ENCODE data around the gene GNAZ. TPM values are rescaled to one million over a fixed set of nuclear protein-coding genes. Genes with fewer than 3 reads are reported as not detected.

GNAZ gene
- total RNA-seq, 4 donors from 2014 or later, result 0.64 to 9.9 (median 2.6) TPM

DNA sequence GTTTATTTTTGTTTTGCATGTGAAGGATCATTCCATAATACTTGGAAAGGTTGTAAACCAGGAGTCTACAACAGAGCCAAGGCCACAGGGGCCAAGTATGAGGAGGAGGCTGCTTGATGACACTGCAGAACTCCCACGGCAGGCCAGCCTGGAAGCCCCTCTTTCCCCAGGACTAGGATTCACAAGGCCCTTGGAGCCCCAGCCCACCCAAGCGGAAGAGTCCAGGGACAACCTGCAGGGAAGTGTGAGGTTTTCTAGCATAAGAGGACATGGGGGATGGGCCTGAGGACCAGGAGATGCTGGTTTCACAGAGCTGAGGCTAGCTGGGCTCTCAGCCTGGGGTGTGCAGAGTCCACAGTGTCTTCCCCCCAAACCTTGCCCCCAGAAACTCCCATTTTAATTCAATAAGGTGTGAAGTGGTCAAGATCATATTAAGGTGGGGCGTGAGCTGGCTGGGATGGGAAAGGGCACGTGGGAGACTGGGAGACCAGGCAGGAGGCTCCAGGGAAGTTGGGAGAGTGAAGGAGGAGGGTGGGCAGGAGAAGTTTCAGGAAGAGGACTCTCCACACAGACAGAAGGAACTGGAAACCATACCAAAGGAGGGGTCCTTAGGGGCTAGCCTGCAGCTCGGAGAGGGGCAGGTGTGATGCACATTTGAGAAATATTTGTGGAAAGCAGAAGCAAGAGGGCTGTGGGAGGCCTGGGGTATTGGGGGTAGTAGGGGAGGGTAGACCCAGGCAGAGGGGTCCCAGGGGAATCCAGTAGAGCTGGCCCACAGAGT lies 12.4 kb downstream of the GNAZ start:
- no peak for DNase-seq
- Histone ChIP-seq H3K9me3 (no peaks in the 10 kb centered on the region), H3K27me3 (no peaks in the 10 kb centered on the region), H3K36me3 (no peaks in the 10 kb centered on the region), H3K27ac (no peak overlapping the region), H3K4me3 (no peak overlapping the region), H3K4me1 (peaks cover 0 to 5% (median 0%) of the 10 kb centered on the region in 3 donors)
- TF ChIP-seq, protein P1, sequence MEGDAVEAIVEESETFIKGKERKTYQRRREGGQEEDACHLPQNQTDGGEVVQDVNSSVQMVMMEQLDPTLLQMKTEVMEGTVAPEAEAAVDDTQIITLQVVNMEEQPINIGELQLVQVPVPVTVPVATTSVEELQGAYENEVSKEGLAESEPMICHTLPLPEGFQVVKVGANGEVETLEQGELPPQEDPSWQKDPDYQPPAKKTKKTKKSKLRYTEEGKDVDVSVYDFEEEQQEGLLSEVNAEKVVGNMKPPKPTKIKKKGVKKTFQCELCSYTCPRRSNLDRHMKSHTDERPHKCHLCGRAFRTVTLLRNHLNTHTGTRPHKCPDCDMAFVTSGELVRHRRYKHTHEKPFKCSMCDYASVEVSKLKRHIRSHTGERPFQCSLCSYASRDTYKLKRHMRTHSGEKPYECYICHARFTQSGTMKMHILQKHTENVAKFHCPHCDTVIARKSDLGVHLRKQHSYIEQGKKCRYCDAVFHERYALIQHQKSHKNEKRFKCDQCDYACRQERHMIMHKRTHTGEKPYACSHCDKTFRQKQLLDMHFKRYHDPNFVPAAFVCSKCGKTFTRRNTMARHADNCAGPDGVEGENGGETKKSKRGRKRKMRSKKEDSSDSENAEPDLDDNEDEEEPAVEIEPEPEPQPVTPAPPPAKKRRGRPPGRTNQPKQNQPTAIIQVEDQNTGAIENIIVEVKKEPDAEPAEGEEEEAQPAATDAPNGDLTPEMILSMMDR (IDR thresholded peaks at IDR 0.05), result no peak
- no peak for TF ChIP-seq POLR2A (IDR thresholded peaks at IDR 0.05)
- intact Hi-C loops (cut with DNase I), result no loop called here
- WGBS, 2 donors, result 72 to 79% methylated on average over 2 to 5 of the region's 5 CpGs

DNA sequence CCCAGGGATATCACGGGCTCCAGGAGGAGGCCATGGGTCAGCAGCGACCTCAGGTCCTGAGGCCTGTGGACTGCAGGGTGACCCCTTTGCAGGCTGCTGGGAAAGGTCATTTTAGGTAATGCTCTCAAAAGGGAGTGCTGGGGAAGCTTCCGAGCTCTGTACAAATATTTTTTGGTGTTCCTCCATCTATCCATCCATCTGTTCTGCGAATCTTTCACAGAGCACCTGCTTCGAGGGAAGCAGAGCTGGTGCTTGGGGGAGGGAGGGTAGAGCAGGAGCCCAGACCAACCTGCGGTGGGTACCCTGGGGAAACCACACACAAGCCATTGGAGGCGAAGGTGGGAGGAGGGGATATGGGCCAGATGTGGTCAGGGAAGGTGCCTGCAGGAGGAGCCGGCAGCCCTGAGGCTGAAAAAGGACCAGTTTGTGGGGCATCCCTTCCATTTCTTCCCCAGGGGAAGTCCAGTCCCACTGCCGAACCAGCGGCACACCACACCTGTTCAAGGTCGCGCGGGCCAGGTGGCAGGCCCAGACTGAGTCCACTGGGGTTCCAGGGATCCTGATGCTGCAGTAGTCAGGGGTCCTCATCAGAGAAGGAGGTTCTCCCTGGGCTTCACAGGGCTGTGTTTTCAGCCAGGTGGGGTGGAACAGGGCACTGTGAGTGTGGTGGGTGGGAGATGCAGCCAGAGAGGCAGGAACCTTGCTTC lies 13.1 kb downstream of the GNAZ start:
- Histone ChIP-seq H3K36me3 (no peaks in the 10 kb centered on the region), H3K9me3 (no peaks in the 10 kb centered on the region), H3K27ac (no peak overlapping the region), H3K27me3 (no peaks in the 10 kb centered on the region), H3K4me3 (no peak overlapping the region), H3K4me1 (peaks cover 0 to 11% (median 3%) of the 10 kb centered on the region in 3 donors)
- TF ChIP-seq, protein P1 (IDR thresholded peaks at IDR 0.05), result no peak
- no peak for TF ChIP-seq POLR2A (IDR thresholded peaks at IDR 0.05)
- WGBS, 2 donors, result 78 to 80% methylated on average over 6 to 12 of the region's 13 CpGs
- intact Hi-C loops (cut with DNase I), result no loop called here
- no peak for DNase-seq

DNA sequence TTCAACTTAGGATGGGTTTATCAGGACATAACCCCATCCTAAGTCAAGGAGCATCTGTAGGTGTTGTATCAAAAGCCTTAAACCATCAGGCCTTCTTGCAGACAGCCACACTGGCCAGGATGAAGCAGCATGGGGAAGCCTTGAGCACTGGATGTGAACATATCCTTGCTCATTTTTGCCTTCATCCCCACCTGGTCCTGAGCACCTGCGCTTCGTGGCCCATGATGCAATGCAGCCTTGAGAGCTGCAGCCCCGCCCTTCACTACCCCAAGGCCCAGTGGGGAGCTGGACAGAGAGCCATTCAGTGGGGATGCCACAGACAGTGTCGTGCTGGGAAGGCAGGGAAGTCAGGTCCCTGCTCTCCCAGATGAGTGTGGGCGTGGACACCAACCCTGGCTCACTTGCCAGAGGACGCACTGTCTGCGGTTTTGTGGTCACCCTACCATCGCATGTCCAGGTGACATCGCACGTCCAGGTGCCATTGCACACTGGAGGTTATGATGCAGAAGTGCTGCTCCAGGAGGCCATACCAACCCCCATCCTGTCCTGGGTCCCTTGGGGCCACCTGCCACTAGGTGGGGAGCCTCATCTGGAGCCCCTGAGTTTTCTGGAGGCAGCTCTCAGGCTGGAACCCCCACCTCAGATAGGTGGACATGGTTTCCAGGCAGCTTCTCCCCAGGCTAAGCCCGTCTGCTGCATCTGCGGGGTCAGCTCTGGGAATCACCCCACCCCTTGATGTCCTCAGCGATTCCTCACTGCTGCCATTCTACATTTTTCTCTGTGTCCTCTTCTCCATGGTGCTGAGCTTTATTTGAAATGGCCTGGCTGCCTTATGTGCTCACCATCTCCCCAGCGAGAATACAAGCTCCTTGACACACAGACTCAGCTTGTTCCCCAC lies 14.4 kb downstream of the GNAZ start:
- Histone ChIP-seq H3K4me3 (no peak overlapping the region), H3K36me3 (no peaks in the 10 kb centered on the region), H3K9me3 (no peaks in the 10 kb centered on the region), H3K27ac (no peak overlapping the region), H3K27me3 (no peaks in the 10 kb centered on the region), H3K4me1 (peaks cover 0 to 13% (median 3%) of the 10 kb centered on the region in 3 donors)
- WGBS, 2 donors, result 89 to 95% methylated on average over 8 to 11 of the region's 14 CpGs
- TF ChIP-seq, protein P1 (IDR thresholded peaks at IDR 0.05), result no peak
- TF ChIP-seq POLR2A (IDR thresholded peaks at IDR 0.05), result no peak
- intact Hi-C loops (cut with DNase I), result no loop called here
- DNase-seq, result no peak

DNA sequence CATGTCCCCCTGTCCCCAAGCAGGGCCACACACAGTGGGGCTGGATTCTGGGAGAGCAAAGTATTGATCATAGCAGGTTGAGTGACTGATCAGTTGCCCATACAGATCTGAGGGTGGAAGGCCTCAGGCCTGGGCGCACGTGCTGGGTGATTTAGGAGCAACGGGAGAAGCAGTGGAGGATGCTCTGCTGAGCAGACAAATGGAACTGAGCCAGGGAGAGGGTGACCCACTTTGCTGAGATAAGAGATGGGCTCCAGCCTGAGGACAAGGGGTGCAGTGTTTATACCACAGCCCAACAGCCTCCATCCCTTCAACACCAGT lies 15.0 kb downstream of the GNAZ start:
- no peak overlapping the region for H3K4me3 ChIP-seq
- TF ChIP-seq, protein P1 (IDR thresholded peaks at IDR 0.05), result no peak
- no peak for TF ChIP-seq POLR2A (IDR thresholded peaks at IDR 0.05)
- intact Hi-C loops (cut with DNase I), result no loop called here
- H3K9me3 ChIP-seq, result no peaks in the 10 kb centered on the region
- no peaks in the 10 kb centered on the region for H3K27me3 ChIP-seq
- DNase-seq, result no peak
- H3K27ac ChIP-seq, result no peak overlapping the region
- no peaks in the 10 kb centered on the region for H3K36me3 ChIP-seq
- peaks cover 0 to 13% (median 3%) of the 10 kb centered on the region in 3 donors for H3K4me1 ChIP-seq
- 88 to 97% methylated on average over 3 of the region's 3 CpGs for WGBS, 2 donors

Measured in esophagus squamous epithelium (tissue), 5 donors.